OCI-LY7 (cell line): ENCODE data around the gene SLMAP.

Experiments used
- CTCF ChIP-seq: fragments of 200-600 bp; sonication (generic); conservative IDR thresholded peaks from 2 replicates; pipeline ENCODE4 v1.5.1; 2014; ENCODE audit warnings: mild to moderate bottlenecking, antibody characterized with exemption, low read length, moderate library complexity, mixed read lengths
- EZH2phosphoT487 ChIP-seq: fragments of 200-600 bp; sonication (generic); IDR thresholded peaks from 2 replicates; pipeline ENCODE4 v1.6.1; 2018; ENCODE audit warnings: low read depth, borderline replicate concordance, mild to moderate bottlenecking, mixed run types, antibody characterized with exemption, low read length, moderate library complexity, mixed read lengths

- no peak for TF ChIP-seq EZH2phosphoT487
- TF ChIP-seq CTCF: no peak
Observed at GRCh38 chr3:57731311-57731710, 24.8 kb upstream of the SLMAP start.
